CD4-positive, alpha-beta T cell treated with Interleukin-6 for 4 hours (primary cell): ENCODE results near the gene FMN1.

Source experiments
- DNase-seq: peaks from one replicate; pipeline ENCODE4 v3.0.0-alpha.2; 2020; ENCODE audit warnings: mixed read lengths

FMN1 gene

GRCh38 chr15:33197636-33198035, 3.1 kb upstream of the FMN1 start:
- DNase-seq = no peak

DNA sequence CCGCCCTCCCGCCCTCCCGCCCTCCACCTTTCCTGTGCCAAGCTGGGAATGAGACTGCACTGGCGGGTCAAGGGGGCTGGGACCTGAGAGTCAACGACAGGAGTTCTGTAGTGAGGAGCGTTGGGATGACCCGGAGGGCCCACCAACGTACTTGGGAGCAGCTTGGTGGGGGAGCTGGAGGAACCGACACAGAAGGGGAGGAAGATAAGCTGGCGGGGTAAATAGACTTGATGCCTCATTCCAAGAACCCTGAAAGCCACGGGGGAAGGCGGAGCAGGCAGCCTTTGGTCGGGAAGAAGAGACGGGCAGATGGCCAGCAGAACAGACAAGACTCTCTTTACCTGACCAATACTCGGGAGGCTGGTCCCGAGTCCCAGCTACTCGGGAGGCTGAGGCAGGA, 277 bp downstream of the FMN1 start:
- DNase-seq = no peak

- DNase-seq = no peak
Measured at GRCh38 chr15:33191591-33191990, 2.9 kb downstream of the FMN1 start.

DNA sequence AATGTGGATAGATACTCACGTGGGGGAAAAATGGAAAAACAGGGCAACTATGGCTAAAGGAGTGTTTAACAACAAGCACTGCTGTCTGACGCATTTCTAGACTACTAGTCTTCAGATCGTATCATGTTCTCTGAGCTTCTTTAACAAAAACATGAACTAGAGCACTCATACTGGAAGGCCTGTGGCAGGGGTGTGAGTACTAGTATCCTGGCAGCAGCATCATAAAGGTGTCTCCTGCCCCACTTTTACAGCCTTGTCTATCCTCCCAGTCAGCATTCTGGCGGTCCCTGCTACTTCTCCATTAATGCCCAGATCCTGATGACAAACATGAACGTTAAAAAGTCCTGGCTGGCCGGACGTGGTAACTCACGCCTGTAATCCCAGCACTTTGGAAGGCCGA, 4.0 kb downstream of the FMN1 start:
- DNase-seq = no peak

GRCh38 chr15:33188641-33189257, 5.8 kb downstream of the FMN1 start:
- DNase-seq = no peak

- DNase-seq = no peak
Measured at GRCh38 chr15:33188159-33188558, 6.4 kb downstream of the FMN1 start.

DNA sequence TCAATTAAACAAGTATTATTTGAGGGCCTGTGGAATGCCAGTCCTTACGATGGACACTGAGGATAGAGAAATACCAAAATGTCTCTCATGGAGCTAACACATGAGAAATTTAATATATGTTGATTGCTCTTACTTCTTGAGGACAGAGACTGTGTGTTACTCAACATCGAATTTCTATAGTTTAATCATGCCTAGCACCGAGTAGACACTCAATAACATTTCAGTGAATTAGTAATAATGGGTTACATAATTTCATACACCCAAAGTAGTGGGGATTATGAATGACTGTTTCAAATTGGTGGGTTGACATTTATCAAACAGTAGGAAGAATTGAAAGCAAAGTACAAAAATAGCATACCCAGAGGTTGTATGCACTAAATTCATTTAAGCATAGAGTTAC, 11.2 kb downstream of the FMN1 start:
- DNase-seq = no peak

DNA sequence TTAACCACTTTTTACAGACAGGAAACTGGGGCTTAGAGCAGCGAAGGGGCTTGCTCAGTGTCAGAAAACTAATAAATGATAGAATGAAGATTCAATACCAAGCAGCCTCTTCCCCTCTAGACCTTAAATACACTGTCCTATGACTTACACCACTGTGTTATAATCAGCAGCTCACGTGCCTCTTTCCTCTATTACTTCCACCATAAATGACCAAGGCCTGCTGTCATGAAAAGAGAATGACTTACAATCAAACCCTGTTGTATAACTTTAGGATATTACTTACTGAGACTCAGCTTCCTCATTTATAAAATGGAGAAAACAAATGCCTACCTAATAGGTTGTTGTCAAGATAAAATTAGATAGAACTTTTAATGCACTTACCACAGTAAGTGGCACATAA, 11.6 kb downstream of the FMN1 start:
- no peak for DNase-seq

DNA sequence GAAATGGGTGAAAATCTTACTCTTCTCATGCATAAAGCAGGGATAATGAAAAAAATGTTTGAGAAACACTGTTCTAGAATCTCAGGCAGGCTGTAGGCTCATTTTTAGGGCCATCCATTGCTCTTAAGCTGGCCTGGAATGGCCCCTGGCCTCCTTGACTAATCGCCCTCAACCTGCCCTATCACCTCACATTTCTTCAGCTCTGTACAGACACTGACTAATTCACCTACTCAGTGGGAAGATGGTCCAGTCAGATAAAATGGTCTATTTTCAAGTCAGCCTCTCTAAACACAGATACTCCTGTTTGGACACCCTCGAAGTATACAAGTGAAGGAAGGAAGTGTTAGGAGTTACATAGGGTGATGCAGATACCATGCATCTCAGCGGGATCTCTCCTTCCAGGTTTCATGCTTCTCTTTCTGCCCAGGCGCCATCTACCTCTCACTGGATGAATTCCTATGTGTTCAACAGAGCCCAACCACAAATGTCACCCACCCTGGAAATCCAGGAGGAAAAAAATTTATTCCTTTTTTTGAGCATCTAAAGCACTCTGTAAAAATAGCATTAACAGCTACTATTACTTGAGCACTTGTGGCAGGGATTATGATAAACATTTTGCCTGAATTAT, 12.1 kb downstream of the FMN1 start:
- DNase-seq = no peak

- no peak for DNase-seq
Measured at GRCh38 chr15:33179874-33180273, 14.6 kb downstream of the FMN1 start.

- no peak for DNase-seq
Measured at GRCh38 chr15:33171202-33171601, 23.3 kb downstream of the FMN1 start.

DNA sequence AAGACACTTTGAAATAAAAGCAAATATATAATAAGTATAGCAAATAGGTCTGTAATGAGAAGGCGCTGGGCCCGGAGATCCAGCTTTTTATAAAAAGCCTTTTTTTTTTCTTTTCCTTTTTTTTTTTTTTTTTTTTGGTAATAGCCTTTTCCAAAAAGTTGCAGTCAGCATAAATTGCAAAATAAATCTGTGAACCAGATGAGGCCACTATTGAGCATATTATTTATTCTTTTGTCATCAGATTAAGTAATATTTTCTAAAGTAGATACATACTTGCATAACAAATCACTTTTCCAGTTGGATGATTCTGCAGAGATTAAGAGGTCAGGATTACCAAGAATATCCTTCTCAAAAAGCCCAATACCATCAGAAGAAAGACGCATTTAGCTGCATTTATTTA, 24.9 kb downstream of the FMN1 start:
- no peak for DNase-seq

- DNase-seq = no peak
Measured at GRCh38 chr15:33168444-33168843, 26.1 kb downstream of the FMN1 start.

- DNase-seq = no peak
Measured at GRCh38 chr15:33163816-33164215, 30.7 kb downstream of the FMN1 start.

GRCh38 chr15:33161209-33161608, 33.3 kb downstream of the FMN1 start:
- no peak for DNase-seq

DNA sequence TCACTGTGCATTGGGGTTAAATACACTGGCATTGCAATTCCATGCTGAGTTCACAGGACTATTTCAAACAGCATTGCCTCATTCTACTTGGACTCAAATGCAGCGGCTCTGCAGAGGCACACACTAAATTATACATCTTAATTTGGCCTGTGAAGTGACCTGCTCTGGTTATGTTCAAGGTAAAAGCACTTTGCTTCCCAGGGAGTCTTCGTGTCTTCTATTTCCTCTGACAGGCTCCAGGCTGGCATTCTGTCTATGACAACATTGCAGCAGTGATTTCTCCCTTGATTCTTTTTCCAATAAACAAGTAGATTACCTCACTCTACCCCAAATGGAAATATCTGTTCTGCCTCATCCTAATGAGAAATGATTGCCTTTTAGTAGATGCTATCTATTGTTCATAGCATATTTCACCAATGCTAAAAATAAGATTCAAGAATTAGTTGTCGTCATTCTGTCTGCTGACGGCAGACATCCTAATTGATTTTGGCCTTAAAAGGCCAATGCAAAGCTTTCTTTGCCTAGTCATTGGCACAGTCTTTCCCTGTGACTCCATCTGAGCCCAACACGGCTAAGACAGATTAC, 33.8 kb downstream of the FMN1 start:
- DNase-seq = no peak

- no peak for DNase-seq
Measured at GRCh38 chr15:33159726-33160453, 34.6 kb downstream of the FMN1 start.

GRCh38 chr15:33158366-33158765, 36.1 kb downstream of the FMN1 start:
- DNase-seq = no peak

GRCh38 chr15:33157371-33158037, 37.0 kb downstream of the FMN1 start:
- no peak for DNase-seq

GRCh38 chr15:33155691-33156420, 38.7 kb downstream of the FMN1 start:
- no peak for DNase-seq

- DNase-seq = no peak
Measured at GRCh38 chr15:33154351-33155166, 40.0 kb downstream of the FMN1 start.

GRCh38 chr15:33153548-33153947, 41.0 kb downstream of the FMN1 start:
- DNase-seq = no peak
